GM23248 (cell line): ENCODE results near the gene ST8SIA4. TPM values are rescaled to one million over a fixed set of nuclear protein-coding genes. Genes with fewer than 3 reads are reported as not detected.

ENCODE experiments used
- DNase-seq: peaks from one replicate; pipeline ENCODE4 v3.0.0-alpha.2; 2015
- H2AFZ ChIP-seq: fragments of 200-600 bp; sonication (generic); 2 replicates; pipeline ENCODE4 v1.6.1; 2016; ENCODE audit warnings: antibody characterized with exemption
- H3F3A ChIP-seq: fragments of 200-600 bp; sonication (generic); 2 replicates; pipeline ENCODE4 v1.6.1; 2016; ENCODE audit warnings: mild to moderate bottlenecking, antibody characterized with exemption, mixed run types; ENCODE audit not compliant: insufficient read depth
- H3K27ac ChIP-seq: fragments of 200-600 bp; sonication (generic); 2 replicates; pipeline ENCODE4 v1.5.1; 2016; ENCODE audit warnings: mild to moderate bottlenecking
- H3K27me3 ChIP-seq: fragments of 200-600 bp; sonication (generic); replicated peaks from 2 replicates; pipeline ENCODE4 v1.6.1; 2016; ENCODE audit warnings: mild to moderate bottlenecking; ENCODE audit not compliant: insufficient read depth
- H3K36me3 ChIP-seq: fragments of 200-600 bp; sonication (generic); 2 replicates; pipeline ENCODE4 v1.6.1; 2016; ENCODE audit warnings: low read depth, mild to moderate bottlenecking
- H3K4me1 ChIP-seq: fragments of 200-600 bp; sonication (generic); 2 replicates; pipeline ENCODE4 v1.6.1; 2016; ENCODE audit warnings: mild to moderate bottlenecking; ENCODE audit not compliant: insufficient read depth
- H3K4me2 ChIP-seq: fragments of 200-600 bp; sonication (generic); one replicate; pipeline ENCODE4 v1.6.1; 2016; ENCODE audit warnings: mild to moderate bottlenecking; ENCODE audit not compliant: unreplicated experiment
- H3K4me3 ChIP-seq: fragments of 200-600 bp; sonication (generic); 2 replicates; pipeline ENCODE4 v1.5.1; 2016; ENCODE audit warnings: mild to moderate bottlenecking
- H3K79me2 ChIP-seq: fragments of 200-600 bp; sonication (generic); 2 replicates; pipeline ENCODE4 v1.6.1; 2016; ENCODE audit warnings: mild to moderate bottlenecking; ENCODE audit not compliant: insufficient read depth
- H3K9ac ChIP-seq: fragments of 200-600 bp; sonication (generic); 2 replicates; pipeline ENCODE4 v1.6.1; 2016; ENCODE audit warnings: mild to moderate bottlenecking
- H3K9me2 ChIP-seq: fragments of 200-600 bp; sonication (generic); 2 replicates; pipeline ENCODE4 v1.6.1; 2016; ENCODE audit warnings: mixed run types, mild to moderate bottlenecking, moderate library complexity; ENCODE audit not compliant: insufficient read depth
- H3K9me3 ChIP-seq: fragments of 200-600 bp; sonication (generic); one replicate; pipeline ENCODE4 v1.6.1; 2017; ENCODE audit warnings: low read depth
- H4K20me1 ChIP-seq: fragments of 200-600 bp; sonication (generic); 2 replicates; pipeline ENCODE4 v1.6.0; 2016; ENCODE audit not compliant: insufficient read depth
- EZH2 ChIP-seq: fragments of 200-600 bp; sonication (generic); IDR thresholded peaks from 2 replicates; pipeline ENCODE4 v1.6.1; 2018; ENCODE audit warnings: antibody characterized with exemption, mild to moderate bottlenecking; ENCODE audit not compliant: insufficient read depth, poor library complexity, severe bottlenecking
- EZH2phosphoT487 ChIP-seq: fragments of 200-600 bp; sonication (generic); IDR thresholded peaks from 2 replicates; pipeline ENCODE4 v1.6.1; 2018; ENCODE audit warnings: antibody characterized with exemption, moderate library complexity, mild to moderate bottlenecking, low read depth; ENCODE audit not compliant: insufficient read depth
- WGBS, 2 experiments: methylation state at CpG; one replicate each; pipeline ENCODE4 v1.1.6; 2015 to 2017; ENCODE audit warnings: low lambda C conversion rate in 2 of 2, low coverage in 1 of 2; ENCODE audit errors: missing lambda C conversion rate in 2 of 2; 5-methylcytosine and 5-hydroxymethylcytosine counted together
- in situ Hi-C: fragments of 300-500 bp; cut with MboI; formaldehyde crosslinking; loops from 2 replicates; pipeline ENCODE4 v1.15.0; 2020
- polyA plus RNA-seq: library from polyadenylated mRNA; unstranded; fragments of >200 nt; fragmentation: Nextera tagmentation; extraction: Ambion mirVana; gene quantifications from 2 replicates; pipeline ENCODE4 v1.2.1, GENCODE V29; 2016
- total RNA-seq: library from RNA; depleted of rRNA; stranded (reverse); fragments of >200 nt; shearing (Covaris generic); gene quantifications from 2 replicates; pipeline ENCODE4 v1.2.3, GENCODE V29; 2014

The ST8SIA4 gene
- total and polyA plus RNA-seq, 2 experiments from 2014 or later: under 0.01 TPM; not detected in 1

DNA sequence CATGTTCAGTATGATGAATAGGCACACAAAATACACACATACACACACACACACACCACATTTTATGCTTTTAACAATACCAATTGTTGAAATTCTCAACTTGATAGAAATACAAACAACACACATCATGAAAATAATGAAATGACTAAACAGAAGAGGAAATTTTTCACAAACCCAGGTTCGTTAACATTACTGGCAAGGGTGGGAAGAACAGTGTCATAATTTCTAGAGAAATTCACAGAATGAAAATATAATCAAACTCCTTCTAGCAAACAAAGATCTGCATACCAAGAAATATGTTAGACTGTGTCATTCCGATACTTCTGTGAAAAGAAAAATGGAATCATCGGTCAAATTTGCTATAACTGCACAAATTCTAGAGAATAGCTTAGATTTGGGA is 41.9 kb downstream of the ST8SIA4 start:
- TF ChIP-seq EZH2phosphoT487: no peak
- TF ChIP-seq EZH2: no peak
- 68 to 84% methylated on average over 3 of the region's 3 CpGs for WGBS, 2 experiments
- Histone ChIP-seq H3F3A (no peaks in the 10 kb centered on the region), H2AFZ (no peak overlapping the region), H3K4me1 (no peaks in the 10 kb centered on the region), H3K27me3 (no peaks in the 10 kb centered on the region), H3K9me2 (0 out of 2 replicates have a peak, but pooled peaks cover 4% of the 10 kb centered on the region), H3K4me2 (no peak overlapping the region), H3K79me2 (no peaks in the 10 kb centered on the region), H3K36me3 (no peaks in the 10 kb centered on the region), H3K27ac (no peak overlapping the region), H3K4me3 (no peak overlapping the region), H4K20me1 (no peaks in the 10 kb centered on the region), H3K9me3 (no peaks in the 10 kb centered on the region), H3K9ac (no peak overlapping the region)
- in situ Hi-C loops: no loop called here
- DNase-seq: no peak

DNA sequence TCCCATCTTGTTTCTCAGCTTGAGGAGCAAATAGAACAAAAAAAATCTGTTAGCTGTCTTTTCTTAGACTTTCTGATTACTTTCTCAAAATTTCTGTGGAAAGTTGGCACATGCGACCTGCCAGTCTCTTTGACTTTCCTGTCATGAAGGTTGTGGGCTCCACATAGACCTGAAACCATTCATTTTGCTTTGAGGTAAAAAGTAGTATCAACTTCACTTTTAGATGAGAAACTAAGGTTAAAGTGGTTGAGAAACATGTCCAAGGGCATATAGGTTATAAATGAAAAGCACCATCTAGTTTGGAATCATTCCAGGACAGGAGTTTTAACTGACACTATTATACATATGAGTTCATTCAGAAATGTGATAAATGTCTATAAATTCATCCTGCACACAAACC is 42.7 kb downstream of the ST8SIA4 start:
- 73 to 79% methylated on average over 1 of the region's 1 CpG for WGBS, 2 experiments
- H3K9ac ChIP-seq: no peak overlapping the region

DNA sequence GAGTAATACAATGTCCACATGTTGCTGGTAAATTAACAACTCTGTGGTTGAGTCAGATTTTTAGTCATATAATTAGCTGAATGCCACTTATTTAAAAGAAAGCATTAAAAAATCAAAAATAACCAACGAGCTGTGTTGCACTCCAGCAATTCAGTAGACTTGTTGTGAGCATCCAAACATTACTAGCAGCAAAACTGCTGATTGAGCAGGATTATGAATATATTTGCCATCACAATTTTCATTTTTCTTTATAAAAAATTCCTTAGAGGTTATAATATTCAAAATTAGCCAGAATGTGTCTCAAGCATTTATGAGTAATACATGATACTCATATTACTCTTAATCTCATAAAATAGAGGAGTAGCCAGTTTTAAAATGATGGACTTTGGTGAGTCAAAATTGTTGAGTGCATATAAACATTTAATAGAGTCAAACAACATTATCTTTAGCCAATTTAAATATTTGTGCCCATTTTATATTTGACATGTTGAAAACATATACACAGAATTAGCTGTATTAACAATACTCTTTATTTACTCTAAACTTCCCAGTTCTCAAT is 44.0 kb downstream of the ST8SIA4 start:
- Histone ChIP-seq H3K27me3 (no peaks in the 10 kb centered on the region), H3F3A (no peaks in the 10 kb centered on the region), H3K79me2 (no peaks in the 10 kb centered on the region), H3K9ac (no peak overlapping the region), H3K27ac (no peak overlapping the region), H4K20me1 (no peaks in the 10 kb centered on the region), H3K4me2 (no peak overlapping the region), H3K9me3 (no peaks in the 10 kb centered on the region), H3K9me2 (0 out of 2 replicates have a peak, but pooled peaks cover 4% of the 10 kb centered on the region), H2AFZ (no peak overlapping the region), H3K36me3 (no peaks in the 10 kb centered on the region), H3K4me3 (no peak overlapping the region), H3K4me1 (no peaks in the 10 kb centered on the region)
- in situ Hi-C loops: no loop called here
- TF ChIP-seq EZH2phosphoT487: no peak
- TF ChIP-seq EZH2: no peak
- DNase-seq: no peak
- WGBS, 2 experiments: 48 to 54% methylated on average over 1 of the region's 1 CpG

More for the DNA sequence above, 42.7 kb downstream of the ST8SIA4 start:
- Histone ChIP-seq H3K4me3 (no peak overlapping the region), H3K79me2 (no peaks in the 10 kb centered on the region), H3K27ac (no peak overlapping the region), H3K36me3 (no peaks in the 10 kb centered on the region), H3F3A (no peaks in the 10 kb centered on the region), H3K4me1 (no peaks in the 10 kb centered on the region), H3K9me2 (0 out of 2 replicates have a peak, but pooled peaks cover 4% of the 10 kb centered on the region), H3K4me2 (no peak overlapping the region), H3K9me3 (no peaks in the 10 kb centered on the region), H3K27me3 (no peaks in the 10 kb centered on the region), H2AFZ (no peak overlapping the region), H4K20me1 (no peaks in the 10 kb centered on the region)
- TF ChIP-seq EZH2 (no peak), EZH2phosphoT487 (no peak)
- in situ Hi-C loops: no loop called here
- no peak for DNase-seq

DNA sequence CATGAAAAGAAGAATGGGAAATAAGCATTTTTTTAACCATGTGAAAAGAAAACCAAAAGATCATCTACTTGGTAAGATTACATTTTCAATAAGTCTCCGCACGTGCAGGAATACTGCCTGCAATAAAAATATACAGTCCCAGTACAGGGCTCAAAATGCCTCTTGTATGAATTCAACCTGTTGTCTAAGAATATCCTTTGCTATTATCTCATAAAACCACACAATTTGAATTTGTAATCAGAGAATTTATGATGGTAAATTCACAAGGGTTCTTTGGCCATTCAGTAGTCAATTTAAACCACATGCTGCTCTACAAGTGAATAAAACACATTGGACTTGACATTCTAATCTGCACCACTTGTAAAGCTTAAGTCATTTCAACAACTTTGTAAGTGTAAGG is 46.6 kb downstream of the ST8SIA4 start:
- in situ Hi-C loops: no loop called here
- Histone ChIP-seq H4K20me1 (no peaks in the 10 kb centered on the region), H3K9ac (no peak overlapping the region), H3K9me3 (no peaks in the 10 kb centered on the region), H3K27ac (no peak overlapping the region), H3K4me2 (no peak overlapping the region), H3K79me2 (no peaks in the 10 kb centered on the region), H3F3A (no peaks in the 10 kb centered on the region), H3K9me2 (0 out of 2 replicates have a peak, but pooled peaks cover 4% of the 10 kb centered on the region), H3K4me3 (no peak overlapping the region), H3K27me3 (no peaks in the 10 kb centered on the region), H3K36me3 (no peaks in the 10 kb centered on the region), H2AFZ (no peak overlapping the region), H3K4me1 (no peaks in the 10 kb centered on the region)
- DNase-seq: no peak
- no peak for TF ChIP-seq EZH2
- no peak for TF ChIP-seq EZH2phosphoT487
- WGBS, 2 experiments: 64 to 72% methylated on average over 2 of the region's 2 CpGs
